GM19324 (cell line): ENCODE data around the gene GGT5.
"Not testable (repeated sequence)": the region's sequence is repeated elsewhere in the genome, so short reads cannot be mapped to it uniquely, and the experiment has no call there.

ENCODE experiments used
- ATAC-seq: cut with Tn5 transposase; IDR thresholded peaks from one replicate; pipeline ENCODE4 v1.9.1; 2021; ENCODE audit warnings: mild to moderate bottlenecking, moderate library complexity; ENCODE audit not compliant: unreplicated experiment, low FRiP score

GGT5 gene

DNA sequence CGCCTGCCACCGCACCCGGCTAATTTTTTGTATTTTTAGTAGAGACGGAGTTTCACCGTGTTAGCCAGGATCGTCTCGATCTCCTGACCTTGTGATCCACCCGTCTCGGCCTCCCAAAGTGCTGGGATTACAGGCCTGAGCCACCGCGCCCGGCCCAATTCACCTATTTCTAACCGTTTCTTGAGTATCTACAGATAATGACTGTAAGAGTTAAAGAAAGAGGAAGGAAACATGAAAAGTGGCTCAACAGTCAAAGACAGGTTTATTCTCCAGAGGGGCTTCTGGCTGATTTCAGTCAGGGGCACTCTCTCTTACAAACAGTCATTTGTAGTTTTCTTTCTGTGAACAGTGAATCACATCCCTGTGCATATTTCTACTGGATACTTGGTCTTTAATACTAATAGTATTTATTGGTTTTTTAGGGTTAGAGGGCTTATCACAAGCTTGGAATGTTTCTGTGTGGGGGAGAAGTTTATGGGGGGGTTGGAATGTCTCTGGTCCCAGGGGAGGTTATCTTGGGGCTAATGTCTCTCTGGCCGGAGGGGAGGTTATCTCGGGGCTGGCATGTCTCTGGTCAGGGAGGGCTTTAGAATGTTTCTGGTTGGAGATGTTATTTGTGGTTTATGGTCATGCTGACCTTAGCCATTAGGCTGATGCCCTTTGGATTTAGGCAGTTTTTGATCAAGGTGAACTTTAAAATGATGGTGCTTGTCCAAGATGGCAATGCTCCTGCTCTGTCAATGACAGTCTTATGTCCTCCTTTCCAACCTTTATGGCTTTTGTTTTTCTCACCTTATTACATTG lies 38.2 kb downstream of the GGT5 start:
- ATAC-seq: not testable (repeated sequence)

DNA sequence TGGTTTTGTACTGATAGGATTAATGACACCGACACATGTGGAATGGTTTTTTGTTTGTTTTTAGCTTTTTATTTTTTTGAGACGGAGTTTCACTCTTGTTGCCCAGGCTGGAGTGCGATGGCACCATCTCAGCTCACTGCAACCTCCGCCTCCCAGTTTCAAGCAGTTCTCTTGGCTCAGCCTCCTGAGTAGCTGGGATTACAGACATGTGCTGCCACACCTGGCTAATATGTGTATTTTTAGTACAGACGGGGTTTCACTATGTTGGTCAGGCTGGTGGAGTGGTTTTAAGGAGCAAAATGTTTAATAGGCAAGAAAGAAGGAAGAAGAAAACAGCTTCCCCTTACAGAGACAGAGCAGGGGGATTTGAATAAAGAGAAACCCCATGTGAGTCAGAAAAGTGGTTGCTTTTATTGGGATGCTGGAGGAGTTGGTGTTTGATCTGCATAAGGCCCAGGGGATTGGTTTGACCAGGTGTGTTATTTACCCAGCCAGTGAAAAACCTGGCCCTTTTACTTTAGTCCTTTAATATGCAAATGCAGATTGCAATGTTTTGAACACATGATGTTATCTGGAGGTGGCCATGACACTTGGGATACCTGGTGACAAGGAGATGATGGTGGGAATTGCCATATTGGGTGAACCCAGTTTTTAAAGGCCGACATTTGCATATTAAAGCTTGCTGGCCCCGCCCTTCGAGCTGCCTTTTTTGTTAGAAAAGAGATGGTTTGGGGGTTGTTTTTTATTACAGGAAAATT lies 39.3 kb downstream of the GGT5 start:
- no peak for ATAC-seq

DNA sequence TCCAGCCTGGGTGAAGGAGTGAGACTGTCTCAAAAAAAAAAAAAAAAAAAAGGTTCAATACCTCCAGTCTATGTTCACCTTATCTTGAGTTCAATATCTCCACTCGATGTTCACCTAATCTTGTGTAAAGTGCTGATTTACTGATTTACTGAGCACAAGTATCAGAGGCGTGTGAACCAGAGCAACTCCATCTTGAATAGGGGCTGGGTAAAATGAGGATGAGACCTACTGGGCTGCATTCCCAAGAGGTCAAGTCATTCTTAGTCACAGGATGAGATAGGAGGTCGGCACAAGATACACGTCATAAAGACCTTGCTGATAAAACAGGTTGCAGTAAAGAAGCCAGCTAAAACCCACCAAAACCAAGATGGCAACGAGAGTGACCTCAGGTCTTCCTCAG lies 41.0 kb downstream of the GGT5 start:
- not testable (repeated sequence) for ATAC-seq

- no peak for ATAC-seq
These were observed 42.9 kb downstream of the GGT5 start for GRCh38 chr22:24201681-24202614.

DNA sequence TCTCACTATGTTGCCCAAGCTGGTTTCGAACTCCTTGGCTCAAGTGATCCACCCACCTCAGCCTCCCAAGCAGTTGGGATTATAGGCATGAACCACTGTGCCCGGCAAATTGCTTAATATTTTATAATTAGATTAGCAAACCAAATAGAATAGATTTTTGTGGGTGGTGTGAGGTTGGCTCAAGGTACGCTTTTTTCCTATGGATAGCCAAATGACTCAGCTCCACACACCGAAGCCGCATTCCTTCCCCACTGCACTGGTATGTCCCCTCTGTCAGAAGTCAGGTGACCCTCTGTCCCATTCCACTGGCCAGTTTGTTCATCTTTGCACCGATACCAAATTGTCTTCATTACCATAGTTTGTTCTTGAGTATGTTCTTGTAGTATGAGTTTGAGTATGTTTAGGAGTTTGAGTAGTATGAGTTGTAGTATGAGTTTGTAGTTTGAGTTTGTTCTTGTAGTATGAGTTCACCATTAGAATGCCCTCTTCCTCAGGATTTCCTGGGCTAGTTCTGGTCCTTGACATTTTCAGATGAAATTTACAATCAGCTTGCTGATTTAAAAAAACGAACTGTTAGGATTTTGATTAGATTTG lies 44.2 kb downstream of the GGT5 start:
- ATAC-seq: no peak

DNA sequence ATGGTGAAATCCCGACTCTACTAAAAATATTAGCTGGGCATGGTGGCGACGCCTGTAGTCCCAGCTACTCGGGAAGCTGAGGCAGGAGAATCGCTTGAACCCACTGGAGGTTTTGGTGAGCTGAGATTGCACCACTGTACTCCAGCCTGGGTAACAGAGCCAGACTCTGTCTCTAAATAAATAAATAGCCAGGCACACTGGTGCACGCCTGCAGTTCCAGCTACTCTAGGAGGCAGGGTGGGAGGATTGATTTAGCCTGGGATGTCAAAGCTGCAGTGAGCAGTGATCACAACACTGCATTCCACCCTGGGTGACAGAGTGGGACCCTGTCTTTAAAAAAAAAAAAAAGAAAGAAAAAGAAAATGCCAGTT lies 46.2 kb downstream of the GGT5 start:
- ATAC-seq: no peak

DNA sequence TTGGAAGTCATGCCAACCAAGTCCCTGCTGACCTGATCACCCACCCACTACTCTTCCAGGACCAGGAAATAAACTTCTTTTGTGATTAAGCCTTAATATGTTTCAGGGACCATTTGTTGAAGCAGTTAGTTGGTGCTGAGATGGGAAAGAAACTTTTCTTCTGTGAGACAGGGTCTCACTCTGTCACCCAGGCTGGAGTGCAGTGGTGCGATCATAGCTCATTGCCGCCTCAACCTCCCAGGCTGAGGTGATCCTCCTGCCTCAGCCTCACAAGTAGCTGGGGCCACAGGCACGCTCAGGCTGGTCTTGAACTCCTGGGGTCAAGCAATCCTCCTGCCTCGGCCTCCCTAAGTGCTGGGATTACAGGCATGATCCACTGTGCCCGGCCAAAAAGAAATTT lies 53.0 kb downstream of the GGT5 start:
- ATAC-seq: no peak

- ATAC-seq: no peak
These were observed 53.5 kb downstream of the GGT5 start for GRCh38 chr22:24191381-24191841.

GRCh38 chr22:24190596-24191208 lies 54.2 kb downstream of the GGT5 start:
- no peak for ATAC-seq

DNA sequence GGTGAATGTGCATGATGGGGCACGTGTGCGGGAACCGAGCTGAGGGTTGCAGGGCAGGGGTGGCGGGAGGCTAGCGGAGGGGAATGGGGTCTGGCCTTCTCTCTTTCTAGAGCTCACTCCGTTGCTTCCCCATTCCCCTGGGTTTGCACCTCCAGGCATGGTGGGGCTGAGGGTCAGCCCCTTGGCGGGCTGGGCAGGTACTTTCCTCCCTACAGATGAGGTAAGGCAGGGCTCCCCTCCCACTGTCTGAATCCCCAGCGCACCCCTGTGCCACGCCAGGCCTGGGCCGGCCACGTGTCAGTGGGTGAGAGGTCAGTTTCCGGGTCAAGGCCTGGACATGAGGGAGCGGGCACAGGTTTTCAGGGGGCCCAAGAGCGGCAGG lies 54.7 kb downstream of the GGT5 start:
- ATAC-seq: no peak

GRCh38 chr22:24189249-24190158 lies 55.4 kb downstream of the GGT5 start:
- ATAC-seq: no peak

DNA sequence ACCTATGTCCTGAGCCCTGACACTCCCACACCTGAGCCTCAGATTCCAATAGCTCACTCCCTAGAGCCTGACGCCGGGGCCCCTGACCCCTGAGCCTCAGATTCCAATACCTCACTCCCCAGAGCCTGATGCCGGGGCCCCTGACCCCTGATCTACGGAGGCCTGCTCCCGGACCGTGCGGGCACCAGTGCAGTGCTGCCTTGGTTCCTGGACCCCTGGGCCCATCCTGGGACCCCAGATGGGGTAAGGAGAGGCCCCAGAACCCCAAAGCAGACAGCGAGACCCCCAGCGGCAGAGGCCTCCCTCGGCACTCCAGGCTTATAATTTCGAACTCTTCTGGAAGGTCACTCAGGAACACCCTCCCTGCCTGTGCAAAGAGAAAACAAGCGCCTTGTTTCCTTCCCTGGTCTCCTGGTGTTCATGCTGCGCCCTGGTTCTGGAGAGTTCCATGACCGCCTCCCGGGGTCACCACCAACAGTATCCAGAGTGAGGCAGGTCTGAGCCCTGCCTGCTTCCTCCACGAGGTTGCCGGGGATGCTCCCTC lies 56.1 kb downstream of the GGT5 start:
- ATAC-seq: no peak

- ATAC-seq: no peak
These were observed 56.9 kb downstream of the GGT5 start for GRCh38 chr22:24187731-24188644.

DNA sequence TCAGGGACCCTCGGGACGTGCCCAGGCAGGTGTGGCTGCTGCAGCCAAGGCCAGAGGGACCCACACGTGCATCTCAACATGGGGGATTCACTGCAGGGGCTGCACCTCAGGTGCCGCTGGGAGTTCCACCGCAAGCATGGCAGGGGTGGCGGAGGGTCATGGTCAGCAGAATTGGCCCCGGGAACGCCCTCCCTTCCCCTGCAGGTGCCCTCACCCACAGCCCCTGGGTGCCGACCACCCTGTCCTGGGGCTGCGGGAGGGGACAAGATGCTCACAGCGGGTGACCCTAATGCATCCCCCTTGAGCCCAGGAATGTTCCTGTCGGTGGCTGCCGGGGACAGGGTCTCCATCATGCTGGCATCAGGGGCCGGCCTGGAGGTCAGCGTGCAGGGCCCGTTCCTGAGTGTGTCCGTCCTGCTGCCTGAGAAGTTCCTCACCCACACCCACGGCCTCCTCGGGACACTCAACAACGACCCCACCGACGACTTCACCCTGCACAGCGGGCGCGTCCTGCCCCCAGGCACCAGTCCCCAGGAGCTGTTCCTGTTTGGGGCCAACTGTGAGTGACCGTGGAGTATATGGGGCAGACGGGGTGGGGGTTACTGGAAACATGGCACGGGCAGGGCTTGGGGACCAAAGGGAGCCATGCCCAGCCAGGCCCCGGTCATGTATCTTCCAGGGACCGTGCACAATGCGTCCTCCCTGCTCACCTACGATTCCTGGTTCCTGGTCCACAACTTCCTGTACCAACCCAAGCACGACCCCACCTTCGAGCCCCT lies 57.8 kb downstream of the GGT5 start:
- ATAC-seq: no peak

GRCh38 chr22:24186352-24186740 lies 58.5 kb downstream of the GGT5 start:
- ATAC-seq: no peak

DNA sequence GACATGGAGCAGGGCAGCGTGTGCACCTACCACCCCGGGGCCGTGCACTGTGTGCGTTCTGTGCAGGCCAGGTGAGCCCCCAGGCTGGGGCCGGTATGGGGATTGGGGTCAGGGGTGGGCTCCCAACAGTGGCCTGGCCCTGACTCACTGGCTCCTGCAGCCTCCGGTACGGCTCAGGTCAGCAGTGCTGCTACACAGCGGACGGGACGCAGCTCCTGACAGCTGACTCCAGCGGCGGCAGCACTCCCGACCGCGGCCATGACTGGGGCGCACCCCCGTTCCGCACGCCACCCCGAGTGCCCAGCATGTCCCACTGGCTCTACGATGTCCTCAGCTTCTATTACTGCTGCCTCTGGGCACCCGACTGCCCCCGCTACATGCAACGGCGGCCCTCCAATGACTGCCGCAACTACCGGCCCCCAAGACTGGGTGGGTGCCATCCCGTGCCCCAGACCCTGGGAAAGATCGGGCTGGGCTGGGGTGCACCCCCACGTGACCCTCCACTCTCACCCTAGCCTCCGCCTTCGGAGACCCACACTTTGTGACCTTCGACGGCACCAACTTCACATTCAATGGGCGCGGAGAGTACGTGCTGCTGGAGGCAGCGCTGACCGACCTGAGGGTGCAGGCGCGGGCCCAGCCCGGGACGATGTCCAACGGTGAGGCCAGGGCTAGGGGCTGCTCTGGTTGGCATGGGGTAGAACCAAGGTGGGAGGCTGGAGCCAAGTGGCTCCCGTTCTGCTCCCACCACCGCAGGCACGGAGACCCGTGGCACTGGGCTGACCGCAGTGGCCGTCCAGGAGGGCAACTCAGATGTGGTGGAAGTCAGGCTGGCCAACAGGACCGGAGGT lies 59.2 kb downstream of the GGT5 start:
- ATAC-seq: no peak
